Trophoblast cell (in vitro differentiated cells and primary cell): ENCODE measurements around the gene TBC1D8.

ENCODE experiments used
- DNase-seq, 2 donors: peaks; one replicate each; pipeline ENCODE4 v3.0.0-alpha.2; 2016
- H2AFZ ChIP-seq: 2 replicates; pipeline ENCODE4 v1.6.1; 2013; ENCODE audit warnings: low read length, moderate library complexity, mild to moderate bottlenecking; ENCODE audit not compliant: insufficient read depth, poor library complexity
- H2AK5ac ChIP-seq: 2 replicates; pipeline ENCODE4 v1.6.1; 2013; ENCODE audit warnings: mild to moderate bottlenecking, low read length
- H2BK120ac ChIP-seq: 2 replicates; pipeline ENCODE4 v1.6.1; 2013; ENCODE audit warnings: low read length, mild to moderate bottlenecking, moderate library complexity; ENCODE audit not compliant: insufficient read depth, poor library complexity
- H2BK12ac ChIP-seq: 2 replicates; pipeline ENCODE4 v1.6.1; 2013; ENCODE audit warnings: mild to moderate bottlenecking, low read length, moderate library complexity
- H2BK5ac ChIP-seq: 2 replicates; pipeline ENCODE4 v1.6.1; 2013; ENCODE audit warnings: low read length, low read depth, moderate library complexity, mild to moderate bottlenecking; ENCODE audit not compliant: poor library complexity
- H3K14ac ChIP-seq: 2 replicates; pipeline ENCODE4 v1.6.1; 2013; ENCODE audit warnings: mild to moderate bottlenecking, low read length
- H3K18ac ChIP-seq: 2 replicates; pipeline ENCODE4 v1.6.1; 2013; ENCODE audit warnings: mild to moderate bottlenecking, low read length
- H3K23ac ChIP-seq: 2 replicates; pipeline ENCODE4 v1.6.1; 2013; ENCODE audit warnings: low read length
- H3K27ac ChIP-seq: 2 replicates; pipeline ENCODE4 v1.5.1; 2013; ENCODE audit warnings: low read depth, mild to moderate bottlenecking, inconsistent platforms, low read length, moderate library complexity
- H3K27me3 ChIP-seq: 2 replicates; pipeline ENCODE4 v1.6.1; 2013; ENCODE audit warnings: inconsistent platforms, mild to moderate bottlenecking, low read length, moderate library complexity; ENCODE audit not compliant: insufficient read depth
- H3K36me3 ChIP-seq, 2 experiments: 1 replicate in 1 of 2; 2 replicates in 1 of 2; pipeline ENCODE4 v1.6.1; 2013; ENCODE audit warnings: low read length in 2 of 2, mild to moderate bottlenecking in 2 of 2, moderate library complexity in 1 of 2; ENCODE audit not compliant: insufficient read depth in 2 of 2, control insufficient read depth in 1 of 2
- H3K4ac ChIP-seq: 2 replicates; pipeline ENCODE4 v1.6.1; 2013; ENCODE audit warnings: low read depth, mild to moderate bottlenecking, low read length, moderate library complexity
- H3K4me1 ChIP-seq, 2 experiments: 1 replicate in 1 of 2; 2 replicates in 1 of 2; pipeline ENCODE4 v1.6.1; 2013; ENCODE audit warnings: low read length in 2 of 2, mild to moderate bottlenecking in 2 of 2, moderate library complexity in 1 of 2; ENCODE audit not compliant: insufficient read depth in 2 of 2, control insufficient read depth in 1 of 2
- H3K4me2 ChIP-seq: 2 replicates; pipeline ENCODE4 v1.6.1; 2013; ENCODE audit warnings: inconsistent platforms, mild to moderate bottlenecking, low read length, moderate library complexity
- H3K4me3 ChIP-seq: 2 replicates; pipeline ENCODE4 v1.5.1; 2013; ENCODE audit warnings: mild to moderate bottlenecking, low read depth, low read length, inconsistent platforms
- H3K79me1 ChIP-seq: one replicate; pipeline ENCODE4 v1.6.1; 2013; ENCODE audit warnings: low read length
- H3K79me2 ChIP-seq: 2 replicates; pipeline ENCODE4 v1.6.1; 2013; ENCODE audit warnings: low read length, mild to moderate bottlenecking; ENCODE audit not compliant: control insufficient read depth, insufficient read depth, poor library complexity
- H3K9ac ChIP-seq: 2 replicates; pipeline ENCODE4 v1.6.1; 2013; ENCODE audit warnings: mild to moderate bottlenecking, low read length
- H3K9me3 ChIP-seq: 2 replicates; pipeline ENCODE4 v1.6.1; 2013; ENCODE audit warnings: low read depth, mild to moderate bottlenecking, control low read depth, inconsistent platforms, low read length; ENCODE audit not compliant: insufficient read depth
- H4K12ac ChIP-seq: 2 replicates; pipeline ENCODE4 v1.6.1; 2013; ENCODE audit warnings: low read depth, mild to moderate bottlenecking, low read length, moderate library complexity
- H4K8ac ChIP-seq: 2 replicates; pipeline ENCODE4 v1.6.1; 2013; ENCODE audit warnings: low read depth, mild to moderate bottlenecking, low read length, moderate library complexity
- H4K91ac ChIP-seq: one replicate; pipeline ENCODE4 v1.6.1; 2013; ENCODE audit warnings: low read depth, mild to moderate bottlenecking, low read length, moderate library complexity
- WGBS: extraction: QIAGEN DNeasy Blood & Tissue Kit; methylation state at CpG from one replicate; pipeline ENCODE4 v1.1.7; 2013; ENCODE audit warnings: missing lambda C conversion rate; ENCODE audit not compliant: insufficient read length, insufficient coverage; ENCODE audit errors: extremely low coverage; 5-methylcytosine and 5-hydroxymethylcytosine counted together

TBC1D8 gene

DNA sequence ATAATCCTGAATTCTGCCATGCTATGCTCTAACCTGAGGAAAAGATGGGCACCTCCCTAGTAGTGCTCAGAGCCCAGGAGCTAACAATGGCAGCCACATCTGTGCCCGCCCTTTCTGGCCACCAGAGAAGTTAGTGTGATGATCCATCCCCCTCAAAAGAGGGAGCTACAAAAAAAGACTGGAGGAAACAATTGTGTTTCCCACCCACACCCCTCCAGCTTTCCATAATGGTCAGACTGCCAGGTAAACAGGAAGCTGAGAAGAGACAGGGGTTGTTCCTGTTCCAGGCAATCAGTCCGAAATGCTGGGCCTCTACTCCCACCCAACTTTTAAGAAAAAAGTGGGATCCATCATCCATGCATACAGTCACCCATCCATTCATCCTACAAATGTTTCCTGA is 3.2 kb downstream of the TBC1D8 start:
- H3K36me3 ChIP-seq: no peaks in the 10 kb centered on the region
- no peak overlapping the region for H3K4ac ChIP-seq
- no peak overlapping the region for H3K14ac ChIP-seq
- H3K23ac ChIP-seq: no peak overlapping the region
- no CpG with 5 or more reads among the region's 2 CpGs for WGBS
- H3K9me3 ChIP-seq: no peaks in the 10 kb centered on the region
- H4K91ac ChIP-seq: no peak overlapping the region
- H2BK5ac ChIP-seq: no peak overlapping the region
- no peak for DNase-seq
- H3K18ac ChIP-seq: no peak overlapping the region
- no peaks in the 10 kb centered on the region for H3K27me3 ChIP-seq
- no peak overlapping the region for H3K27ac ChIP-seq
- no peak overlapping the region for H4K8ac ChIP-seq
- peaks cover 4% of the 10 kb centered on the region for H3K79me1 ChIP-seq
- no peak overlapping the region for H3K9ac ChIP-seq
- no peak overlapping the region for H3K4me2 ChIP-seq
- no peak overlapping the region for H2AK5ac ChIP-seq
- no peak overlapping the region for H2AFZ ChIP-seq
- no peak overlapping the region for H2BK12ac ChIP-seq
- peaks cover 4% of the 10 kb centered on the region for H3K79me2 ChIP-seq
- no peak overlapping the region for H2BK120ac ChIP-seq
- no peak overlapping the region for H4K12ac ChIP-seq
- peaks cover 4 to 16% of the 10 kb centered on the region in 2 experiments for H3K4me1 ChIP-seq
- H3K4me3 ChIP-seq: no peak overlapping the region

DNA sequence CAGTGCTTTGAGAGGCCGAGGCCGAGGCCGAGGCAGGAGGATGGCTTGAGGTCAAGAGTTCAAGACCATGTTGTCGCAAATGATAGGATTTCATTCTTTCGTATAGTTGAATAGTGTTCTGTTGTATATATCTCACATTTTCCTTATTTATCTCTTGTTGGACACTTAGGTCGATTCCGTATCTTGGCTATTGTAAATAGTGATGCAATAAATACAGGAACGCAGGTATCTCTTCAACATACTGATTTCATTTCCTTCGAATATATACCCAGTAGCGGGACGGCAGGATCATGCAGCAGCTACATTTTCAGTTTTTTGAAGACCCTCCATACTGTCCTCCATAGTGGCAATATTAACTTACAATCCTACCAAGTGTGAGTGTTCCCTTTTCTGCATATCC is 4.1 kb downstream of the TBC1D8 start:
- no peak overlapping the region for H3K4me3 ChIP-seq

DNA sequence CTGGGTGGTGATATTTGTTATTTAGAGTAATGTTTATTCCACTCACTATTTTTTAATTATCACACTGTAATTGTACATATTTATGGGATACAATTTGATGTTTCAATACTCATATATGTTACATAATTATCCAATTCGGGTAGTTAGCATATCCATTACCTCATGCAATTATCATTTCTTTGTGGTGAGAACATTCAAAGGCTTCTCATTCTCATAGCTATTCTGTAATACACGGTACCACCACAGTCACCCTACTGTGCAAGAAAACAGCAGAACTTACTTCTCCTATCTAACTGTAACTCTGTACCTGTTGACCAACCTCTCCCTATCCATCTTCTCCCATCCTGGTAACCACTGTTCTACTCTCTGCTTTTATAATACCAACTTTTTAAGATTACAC is 4.6 kb downstream of the TBC1D8 start:
- no peak overlapping the region for H3K27ac ChIP-seq
- H3K23ac ChIP-seq: no peak overlapping the region
- no peak overlapping the region for H4K12ac ChIP-seq
- no peak overlapping the region for H3K14ac ChIP-seq
- H3K4me3 ChIP-seq: no peak overlapping the region
- H2BK120ac ChIP-seq: no peak overlapping the region
- H3K4ac ChIP-seq: no peak overlapping the region
- WGBS: no CpG with 5 or more reads among the region's 2 CpGs
- no peak overlapping the region for H2AFZ ChIP-seq
- H2BK12ac ChIP-seq: no peak overlapping the region
- peaks cover 0 to 11% of the 10 kb centered on the region in 2 experiments for H3K4me1 ChIP-seq
- no peak for DNase-seq
- peaks cover under 1% of the 10 kb centered on the region for H3K79me1 ChIP-seq
- no peak overlapping the region for H4K8ac ChIP-seq
- H3K36me3 ChIP-seq: no peaks in the 10 kb centered on the region
- no peak overlapping the region for H3K18ac ChIP-seq
- no peaks in the 10 kb centered on the region for H3K27me3 ChIP-seq
- no peaks in the 10 kb centered on the region for H3K9me3 ChIP-seq
- no peak overlapping the region for H4K91ac ChIP-seq
- H3K4me2 ChIP-seq: no peak overlapping the region
- no peak overlapping the region for H2BK5ac ChIP-seq
- H2AK5ac ChIP-seq: no peak overlapping the region
- no peak overlapping the region for H3K9ac ChIP-seq
- peaks cover 4% of the 10 kb centered on the region for H3K79me2 ChIP-seq

More for the DNA sequence above, 4.1 kb downstream of the TBC1D8 start:
- no peak overlapping the region for H4K91ac ChIP-seq
- no peak overlapping the region for H3K23ac ChIP-seq
- no peak overlapping the region for H2AK5ac ChIP-seq
- no peak overlapping the region for H3K27ac ChIP-seq
- peaks cover 4% of the 10 kb centered on the region for H3K79me2 ChIP-seq
- no peak overlapping the region for H3K9ac ChIP-seq
- H3K36me3 ChIP-seq: no peaks in the 10 kb centered on the region
- H4K12ac ChIP-seq: no peak overlapping the region
- H3K9me3 ChIP-seq: no peaks in the 10 kb centered on the region
- H3K4me1 ChIP-seq: peaks cover 0 to 11% of the 10 kb centered on the region in 2 experiments
- no peak overlapping the region for H3K4me2 ChIP-seq
- H3K4ac ChIP-seq: no peak overlapping the region
- no peak overlapping the region for H2AFZ ChIP-seq
- no CpG with 5 or more reads among the region's 11 CpGs for WGBS
- no peak for DNase-seq
- no peak overlapping the region for H2BK120ac ChIP-seq
- no peak overlapping the region for H4K8ac ChIP-seq
- H3K14ac ChIP-seq: no peak overlapping the region
- peaks cover 4% of the 10 kb centered on the region for H3K79me1 ChIP-seq
- no peak overlapping the region for H2BK12ac ChIP-seq
- no peak overlapping the region for H3K18ac ChIP-seq
- no peak overlapping the region for H2BK5ac ChIP-seq
- H3K27me3 ChIP-seq: no peaks in the 10 kb centered on the region

DNA sequence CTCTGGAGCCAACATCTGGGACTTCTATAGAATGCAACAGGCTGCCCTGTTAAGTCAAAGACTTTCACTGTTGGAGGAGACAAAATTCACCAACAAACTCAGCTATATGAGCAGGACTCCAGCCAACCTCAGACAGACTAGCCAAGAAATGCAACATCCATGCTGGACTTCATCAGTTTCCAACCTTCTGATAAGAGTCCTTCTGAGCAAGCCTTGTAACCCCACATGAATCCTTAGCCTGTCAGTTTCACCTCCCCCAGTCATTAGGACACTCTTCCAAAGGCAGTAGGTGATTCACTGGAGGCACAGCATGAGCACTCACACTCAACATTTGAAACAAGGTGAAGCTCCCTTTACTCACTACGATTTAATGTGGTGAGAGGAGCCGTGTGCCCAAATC is 5.8 kb downstream of the TBC1D8 start:
- H3K4ac ChIP-seq: no peak overlapping the region
- H3K9me3 ChIP-seq: no peaks in the 10 kb centered on the region
- no peak overlapping the region for H2BK12ac ChIP-seq
- H3K79me2 ChIP-seq: peaks cover under 1% of the 10 kb centered on the region
- no peaks in the 10 kb centered on the region for H3K79me1 ChIP-seq
- WGBS: no CpG with 5 or more reads among the region's 2 CpGs
- no peak overlapping the region for H3K27ac ChIP-seq
- H3K23ac ChIP-seq: no peak overlapping the region
- H3K4me3 ChIP-seq: no peak overlapping the region
- no peaks in the 10 kb centered on the region for H3K36me3 ChIP-seq
- H2AK5ac ChIP-seq: no peak overlapping the region
- no peak overlapping the region for H4K8ac ChIP-seq
- no peak overlapping the region for H2BK5ac ChIP-seq
- H3K14ac ChIP-seq: no peak overlapping the region
- no peak overlapping the region for H3K4me2 ChIP-seq
- no peak overlapping the region for H2BK120ac ChIP-seq
- DNase-seq: no peak
- H2AFZ ChIP-seq: no peak overlapping the region
- H3K18ac ChIP-seq: no peak overlapping the region
- H3K27me3 ChIP-seq: no peaks in the 10 kb centered on the region
- H4K91ac ChIP-seq: no peak overlapping the region
- no peak overlapping the region for H4K12ac ChIP-seq
- H3K4me1 ChIP-seq: peaks cover 0 to 8% of the 10 kb centered on the region in 2 experiments
- H3K9ac ChIP-seq: no peak overlapping the region
